ENCODE data around the gene NELFCD. TPM values are rescaled to one million over a fixed set of nuclear protein-coding genes. Genes with fewer than 3 reads are reported as not detected.

The NELFCD gene
- total and polyA plus RNA-seq, 4 donors = 31.5 to 93.9 (median 42.4) TPM

- Histone ChIP-seq H3K4me3 (no peak overlapping the region), H3K36me3 (ENCODE audit: control insufficient read depth in 4 of 4, insufficient read depth in 4 of 4, low read length in 4 of 4) (peaks cover 0 to 43% (median 6%) of the 10 kb centered on the region in 4 donors), H3K9ac (ENCODE audit: insufficient read depth in 1 of 2, low read length in 2 of 2) (no peak overlapping the region), H3K27ac (ENCODE audit: low read depth in 1 of 2, low read length in 1 of 2) (no peak overlapping the region), H3K9me3 (ENCODE audit: control insufficient read depth in 4 of 4, insufficient read depth in 3 of 4, low read length in 3 of 4) (no peaks in the 10 kb centered on the region), H3K27me3 (ENCODE audit: control insufficient read depth in 3 of 3, insufficient read depth in 3 of 3, low read length in 2 of 3) (no peaks in the 10 kb centered on the region), H3K4me1 (ENCODE audit: control insufficient read depth in 5 of 5, insufficient read depth in 5 of 5, low read length in 5 of 5) (peaks cover 0 to 20% (median 9%) of the 10 kb centered on the region in 5 donors)
- no peak for DNase-seq
- WGBS, 2 donors = 78 to 96% methylated on average over 8 of the region's 8 CpGs
- no peak for TF ChIP-seq CTCF (IDR thresholded peaks at IDR 0.05; ENCODE audit: control extremely low read depth, extremely low read depth)
- no peak for ATAC-seq (ENCODE audit: insufficient read depth, low FRiP score)
Observed at GRCh38 chr20:59002388-59002787, 21.3 kb downstream of the NELFCD start.

GRCh38 chr20:59002874-59003399, 21.9 kb downstream of the NELFCD start:
- Histone ChIP-seq H3K9ac (ENCODE audit: insufficient read depth in 1 of 2, low read length in 2 of 2) (no peak overlapping the region), H3K27me3 (ENCODE audit: control insufficient read depth in 3 of 3, insufficient read depth in 3 of 3, low read length in 2 of 3) (no peaks in the 10 kb centered on the region), H3K4me1 (ENCODE audit: control insufficient read depth in 5 of 5, insufficient read depth in 5 of 5, low read length in 5 of 5) (peaks cover 0 to 20% (median 9%) of the 10 kb centered on the region in 5 donors), H3K4me3 (no peak overlapping the region), H3K27ac (ENCODE audit: low read depth in 1 of 2, low read length in 1 of 2) (no peak overlapping the region), H3K36me3 (ENCODE audit: control insufficient read depth in 4 of 4, insufficient read depth in 4 of 4, low read length in 4 of 4) (peaks cover 0 to 38% (median 2%) of the 10 kb centered on the region in 4 donors), H3K9me3 (ENCODE audit: control insufficient read depth in 4 of 4, insufficient read depth in 3 of 4, low read length in 3 of 4) (no peaks in the 10 kb centered on the region)
- no peak for TF ChIP-seq CTCF (IDR thresholded peaks at IDR 0.05; ENCODE audit: control extremely low read depth, extremely low read depth)
- ATAC-seq (ENCODE audit: insufficient read depth, low FRiP score) = no peak
- no peak for DNase-seq
- 86 to 91% methylated on average over 17 of the region's 17 CpGs for whole genome bisulfite sequencing, 2 donors

- TF ChIP-seq CTCF (IDR thresholded peaks at IDR 0.05; ENCODE audit: control extremely low read depth, extremely low read depth) = no peak
- H3K9me3 ChIP-seq (ENCODE audit: control insufficient read depth in 4 of 4, insufficient read depth in 3 of 4, low read length in 3 of 4) = no peaks in the 10 kb centered on the region
- peaks cover 0 to 20% (median 9%) of the 10 kb centered on the region in 5 donors for H3K4me1 ChIP-seq (ENCODE audit: control insufficient read depth in 5 of 5, insufficient read depth in 5 of 5, low read length in 5 of 5)
- no peak overlapping the region for H3K4me3 ChIP-seq
- H3K27ac ChIP-seq (ENCODE audit: low read depth in 1 of 2, low read length in 1 of 2) = peak overlapping the region in 1 of 2 donors; percentile 9
- WGBS, 2 donors = 77 to 81% methylated on average over 15 to 16 of the region's 16 CpGs
- no peak overlapping the region for H3K9ac ChIP-seq (ENCODE audit: insufficient read depth in 1 of 2, low read length in 2 of 2)
- peaks cover 0 to 36% (median 2%) of the 10 kb centered on the region in 4 donors for H3K36me3 ChIP-seq (ENCODE audit: control insufficient read depth in 4 of 4, insufficient read depth in 4 of 4, low read length in 4 of 4)
- ATAC-seq (ENCODE audit: insufficient read depth, low FRiP score) (no peak), DNase-seq (no peak)
- no peaks in the 10 kb centered on the region for H3K27me3 ChIP-seq (ENCODE audit: control insufficient read depth in 3 of 3, insufficient read depth in 3 of 3, low read length in 2 of 3)
Observed at GRCh38 chr20:59003836-59004492, 22.9 kb downstream of the NELFCD start.

Data from lung (tissue), 12 donors.